HCT116 (cell line): ENCODE results near the gene TLX2. TPM values are rescaled to one million over a fixed set of nuclear protein-coding genes. Genes with fewer than 3 reads are reported as not detected.

Source experiments
- ATAC-seq: fragments of 200-7000 bp; cut with Tn5 transposase; 2 replicates; pipeline ENCODE4 v1.9.1; 2020; ENCODE audit warnings: mild to moderate bottlenecking, moderate library complexity
- BruUV-seq: library from RNA; stranded (reverse); fragments of 400-500 nt; replicated peaks from 2 replicates; lab custom pipeline; 2021; lab: Mats Ljungman, UMichigan
- CTCF ChIA-PET: fragments of 300-600 bp; sonication (Branson Sonifier 250); formaldehyde crosslinking; loops from one replicate; lab custom pipeline; 2021; ENCODE audit warnings: antibody characterized with exemption; lab: Charles Lee
- POLR2A ChIA-PET: fragments of 300-600, 350-600 bp; sonication (Branson Sonifier 250); formaldehyde crosslinking; loops from one replicate; lab custom pipeline; 2021; ENCODE audit warnings: antibody characterized with exemption; lab: Charles Lee
- RAD21 ChIA-PET, 2 experiments: fragments of 300-600 bp; sonication (Branson Sonifier 250); formaldehyde crosslinking; loops; one replicate each; lab custom pipeline; 2023; ENCODE audit warnings: low total read pairs in 2 of 2; ENCODE audit not compliant: uncharacterized antibody in 2 of 2, unreplicated experiment in 2 of 2, low non-redundant PET in 1 of 2; lab: Charles Lee
- DNase-seq: peaks from one replicate; pipeline ENCODE4 v3.0.0-alpha.2; 2010; ENCODE audit warnings: low read depth, low spot score
- H2AFZ ChIP-seq: fragments of 200-600 bp; shearing (Covaris generic), sonication (generic); 2 replicates; pipeline ENCODE4 v1.6.1; 2017; ENCODE audit warnings: low read depth, mixed run types, mixed read lengths, antibody characterized with exemption, low read length; ENCODE audit not compliant: poor library complexity, severe bottlenecking
- H3K27ac ChIP-seq: 2 replicates; pipeline ENCODE4 v1.5.1; 2012; ENCODE audit warnings: low read depth, low read length
- H3K27me3 ChIP-seq: fragments of 200-600 bp; sonication (generic); 2 replicates; pipeline ENCODE4 v1.6.1; 2016; ENCODE audit warnings: mixed run types, low read length, mixed read lengths; ENCODE audit not compliant: insufficient read depth
- H3K36me3 ChIP-seq, 2 experiments: fragments of 200-500 bp in 1 of 2; fragments of 200-600 bp in 1 of 2; sonication (Bioruptor generic) in 1 of 2; sonication (generic) in 1 of 2; 2 replicates each; pipeline versions ENCODE4 v1.5.1 to v1.6.1; 2014 to 2016; ENCODE audit warnings: low read length in 2 of 2, inconsistent platforms in 1 of 2, mixed read lengths in 1 of 2, mixed run types in 1 of 2; ENCODE audit not compliant: insufficient read depth in 2 of 2, control insufficient read depth in 1 of 2
- H3K4me1 ChIP-seq, 2 experiments: fragments of 200-600 bp in 1 of 2; sonication (generic) in 1 of 2; 2 replicates each; pipeline versions ENCODE4 v1.5.1 to v1.6.1; 2012 to 2017; ENCODE audit warnings: low read length in 2 of 2, inconsistent platforms in 1 of 2, mild to moderate bottlenecking in 1 of 2, mixed read lengths in 1 of 2, mixed run types in 1 of 2, moderate library complexity in 1 of 2; ENCODE audit not compliant: insufficient read depth in 2 of 2, control insufficient read depth in 1 of 2
- H3K4me2 ChIP-seq: fragments of 200-600 bp; sonication (generic); 2 replicates; pipeline ENCODE4 v1.6.1; 2017; ENCODE audit warnings: mixed run types, low read length, mixed read lengths
- H3K4me3 ChIP-seq, 2 experiments: fragments of 200-600 bp in 1 of 2; sonication (generic) in 1 of 2; replicated peaks in 1 of 2; 2 replicates each; pipeline ENCODE4 v1.5.1; 2011 to 2016; ENCODE audit warnings: low read length in 2 of 2, control low read depth in 1 of 2, low read depth in 1 of 2, mild to moderate bottlenecking in 1 of 2, mixed read lengths in 1 of 2, mixed run types in 1 of 2
- H3K79me2 ChIP-seq: fragments of 200-600 bp; sonication (generic); 2 replicates; pipeline ENCODE4 v1.6.1; 2017; ENCODE audit warnings: mild to moderate bottlenecking, mixed run types, low read length, moderate library complexity, mixed read lengths; ENCODE audit not compliant: insufficient read depth
- H3K9ac ChIP-seq: fragments of 200-600 bp; sonication (generic); 2 replicates; pipeline ENCODE4 v1.6.1; 2016; ENCODE audit warnings: low read length, mixed read lengths
- H3K9me2 ChIP-seq: fragments of 200-600 bp; sonication (generic), shearing (Covaris generic); 2 replicates; pipeline ENCODE4 v1.6.1; 2017; ENCODE audit warnings: mixed run types, mild to moderate bottlenecking, moderate library complexity; ENCODE audit not compliant: insufficient read depth
- H3K9me3 ChIP-seq, 2 experiments: fragments of 200-500 bp in 1 of 2; fragments of 200-600 bp in 1 of 2; sonication (Bioruptor generic) in 1 of 2; sonication (generic) in 1 of 2; 2 replicates each; pipeline ENCODE4 v1.6.1; 2014 to 2017; ENCODE audit warnings: low read length in 2 of 2, mixed read lengths in 2 of 2, inconsistent platforms in 1 of 2, low read depth in 1 of 2, mild to moderate bottlenecking in 1 of 2, mixed run types in 1 of 2, moderate library complexity in 1 of 2; ENCODE audit not compliant: control insufficient read depth in 1 of 2, insufficient read depth in 1 of 2
- H4K20me1 ChIP-seq: fragments of 200-600 bp; sonication (generic), shearing (Covaris generic); 2 replicates; pipeline ENCODE4 v1.6.1; 2017; ENCODE audit warnings: mixed run types, mild to moderate bottlenecking, moderate library complexity; ENCODE audit not compliant: insufficient read depth
- CBX3 ChIP-seq: IDR thresholded peaks from 2 replicates; pipeline ENCODE4 v1.6.1; 2012; ENCODE audit warnings: low read depth
- CEBPB ChIP-seq: IDR thresholded peaks from 2 replicates; pipeline ENCODE4 v1.6.1; 2012; ENCODE audit warnings: low read depth
- ELF1 ChIP-seq: IDR thresholded peaks from 2 replicates; pipeline ENCODE4 v1.6.1; 2012; ENCODE audit warnings: low read depth, borderline replicate concordance
- EZH2 ChIP-seq: fragments of 200-600 bp; sonication (generic); IDR thresholded peaks from 2 replicates; pipeline ENCODE4 v1.6.1; 2017; ENCODE audit warnings: antibody characterized with exemption, mixed run types
- EZH2phosphoT487 ChIP-seq: fragments of 200-600 bp; IDR thresholded peaks from 2 replicates; pipeline ENCODE4 v1.6.1; 2018; ENCODE audit warnings: antibody characterized with exemption, borderline replicate concordance
- JUND ChIP-seq: IDR thresholded peaks from 2 replicates; pipeline ENCODE4 v1.6.1; 2012
- POLR2A ChIP-seq: IDR thresholded peaks from 2 replicates; pipeline ENCODE4 v1.7.0; 2011; ENCODE audit warnings: borderline replicate concordance; ENCODE audit not compliant: insufficient read depth, insufficient read length; ENCODE audit errors: extremely low read depth
- RAD21 ChIP-seq: IDR thresholded peaks from 2 replicates; pipeline ENCODE4 v1.6.1; 2012; ENCODE audit warnings: low read depth, mild to moderate bottlenecking
- REST ChIP-seq: IDR thresholded peaks from 2 replicates; pipeline ENCODE4 v1.6.1; 2012; ENCODE audit warnings: low read depth
- SIN3A ChIP-seq: IDR thresholded peaks from 2 replicates; pipeline ENCODE4 v1.6.1; 2012; ENCODE audit warnings: low read depth
- SP1 ChIP-seq: IDR thresholded peaks from 2 replicates; pipeline ENCODE4 v1.6.1; 2012; ENCODE audit warnings: low read depth
- SRF ChIP-seq: IDR thresholded peaks from 2 replicates; pipeline ENCODE4 v1.6.1; 2012; ENCODE audit warnings: low read depth
- YY1 ChIP-seq: IDR thresholded peaks from 2 replicates; pipeline ENCODE4 v1.6.1; 2011; ENCODE audit warnings: low read length, low read depth, moderate library complexity, mild to moderate bottlenecking; ENCODE audit not compliant: insufficient replicate concordance; ENCODE audit errors: extremely low read depth
- ZFX ChIP-seq: fragments of 450-650 bp; IDR thresholded peaks from 2 replicates; pipeline ENCODE4 v1.6.1; 2017
- ZNF274 ChIP-seq: fragments of 200-500 bp; sonication (Bioruptor generic); IDR thresholded peaks from 2 replicates; pipeline ENCODE4 v1.6.1; 2014; ENCODE audit warnings: mild to moderate bottlenecking, low read depth, low read length, inconsistent platforms
- intact Hi-C: fragments of 100-400 bp; cut with micrococcal nuclease; formaldehyde crosslinking; loops from 2 replicates; pipeline ENCODE4 v1.10.0; 2022
- total RNA-seq: library from RNA; stranded (reverse); gene quantifications from one replicate; pipeline ENCODE4 v1.2.1, GENCODE V29; 2021; ENCODE audit not compliant: unreplicated experiment
- TF ChIP-seq, protein P1 (sequence below): IDR thresholded peaks from 2 replicates; pipeline ENCODE4 v1.6.1; 2012

TLX2 gene
- total RNA-seq, 1 experiment from 2014 or later: not detected

GRCh38 chr2:74559912-74560311, 45.7 kb downstream of the TLX2 start:
- no peak overlapping the region for H3K4me2 ChIP-seq
- no peak overlapping the region for H3K27ac ChIP-seq

More at GRCh38 chr2:74559912-74560311, 45.7 kb downstream of the TLX2 start:
- intact Hi-C loops: no loop called here
- Histone ChIP-seq H3K9ac (no peak overlapping the region), H2AFZ (no peak overlapping the region), H3K27me3 (no peaks in the 10 kb centered on the region), H3K4me3 (no peak overlapping the region), H3K36me3 (peaks cover 7 to 9% of the 10 kb centered on the region in 2 experiments; a peak in 3 of 4 replicates), H4K20me1 (no peaks in the 10 kb centered on the region), H3K4me1 (peaks cover 5 to 29% of the 10 kb centered on the region in 2 experiments; a peak in 3 of 4 replicates), H3K9me3 (no peaks in the 10 kb centered on the region), H3K9me2 (no peaks in the 10 kb centered on the region), H3K79me2 (peaks cover 6% of the 10 kb centered on the region; the same call in 1 of the 2 replicates)
- no peak for DNase-seq
- POLR2A ChIA-PET: no interaction called here
- BruUV-seq: no TSS peak
- RAD21 ChIA-PET: no interaction called here
- CTCF ChIA-PET: no interaction called here
- ATAC-seq: no peak
- no peak for TF ChIP-seq SIN3A
- no peak for TF ChIP-seq RAD21
- TF ChIP-seq POLR2A: no peak
- no peak for TF ChIP-seq CBX3
- no peak for TF ChIP-seq ZNF274
- TF ChIP-seq ZFX: no peak
- TF ChIP-seq EZH2: no peak
- TF ChIP-seq JUND: no peak
- TF ChIP-seq ELF1: no peak
- TF ChIP-seq, protein P1, sequence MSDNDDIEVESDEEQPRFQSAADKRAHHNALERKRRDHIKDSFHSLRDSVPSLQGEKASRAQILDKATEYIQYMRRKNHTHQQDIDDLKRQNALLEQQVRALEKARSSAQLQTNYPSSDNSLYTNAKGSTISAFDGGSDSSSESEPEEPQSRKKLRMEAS: no peak
- no peak for TF ChIP-seq EZH2phosphoT487
- TF ChIP-seq SRF: no peak
- TF ChIP-seq YY1: no peak
- no peak for TF ChIP-seq SP1
- no peak for TF ChIP-seq REST
- no peak for TF ChIP-seq CEBPB
